Neural progenitor cell (in vitro differentiated cells): ENCODE measurements around the gene MAP3K3.

ENCODE experiments used
- EZH2 ChIP-seq: fragments of 200-600 bp; sonication (generic); IDR thresholded peaks from 2 replicates; pipeline ENCODE4 v1.6.1; 2017; ENCODE audit warnings: antibody characterized with exemption, mild to moderate bottlenecking, moderate library complexity
- EZH2phosphoT487 ChIP-seq: fragments of 200-600 bp; sonication (generic); IDR thresholded peaks from 2 replicates; pipeline ENCODE4 v1.6.1; 2017; ENCODE audit warnings: antibody characterized with exemption
- TF ChIP-seq, protein P1 (sequence below): fragments of 200-600 bp; sonication (generic); IDR thresholded peaks from 2 replicates; pipeline ENCODE4 v1.5.1; 2017; ENCODE audit warnings: antibody characterized with exemption, mild to moderate bottlenecking

- TF ChIP-seq, protein P1, sequence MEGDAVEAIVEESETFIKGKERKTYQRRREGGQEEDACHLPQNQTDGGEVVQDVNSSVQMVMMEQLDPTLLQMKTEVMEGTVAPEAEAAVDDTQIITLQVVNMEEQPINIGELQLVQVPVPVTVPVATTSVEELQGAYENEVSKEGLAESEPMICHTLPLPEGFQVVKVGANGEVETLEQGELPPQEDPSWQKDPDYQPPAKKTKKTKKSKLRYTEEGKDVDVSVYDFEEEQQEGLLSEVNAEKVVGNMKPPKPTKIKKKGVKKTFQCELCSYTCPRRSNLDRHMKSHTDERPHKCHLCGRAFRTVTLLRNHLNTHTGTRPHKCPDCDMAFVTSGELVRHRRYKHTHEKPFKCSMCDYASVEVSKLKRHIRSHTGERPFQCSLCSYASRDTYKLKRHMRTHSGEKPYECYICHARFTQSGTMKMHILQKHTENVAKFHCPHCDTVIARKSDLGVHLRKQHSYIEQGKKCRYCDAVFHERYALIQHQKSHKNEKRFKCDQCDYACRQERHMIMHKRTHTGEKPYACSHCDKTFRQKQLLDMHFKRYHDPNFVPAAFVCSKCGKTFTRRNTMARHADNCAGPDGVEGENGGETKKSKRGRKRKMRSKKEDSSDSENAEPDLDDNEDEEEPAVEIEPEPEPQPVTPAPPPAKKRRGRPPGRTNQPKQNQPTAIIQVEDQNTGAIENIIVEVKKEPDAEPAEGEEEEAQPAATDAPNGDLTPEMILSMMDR, result no peak
- TF ChIP-seq EZH2, result no peak
- no peak for TF ChIP-seq EZH2phosphoT487
These were observed 71.3 kb downstream of the MAP3K3 start for GRCh38 chr17:63693411-63694113.
